Cardiac fibroblast (primary cell): ENCODE data around the gene ARMH3.

Source experiments
- DNase-seq, 2 donors: peaks; one replicate each; pipeline versions ENCODE4 v3.0.0 to v3.0.0-alpha.2; 2010; ENCODE audit warnings: low read depth in 2 of 2
- H3K4me3 ChIP-seq, 2 donors: replicated peaks in 1 of 2; 1 replicate in 1 of 2; 2 replicates in 1 of 2; pipeline ENCODE4 v1.5.1; 2011; ENCODE audit warnings: low read depth in 2 of 2, low read length in 2 of 2, mild to moderate bottlenecking in 2 of 2, moderate library complexity in 1 of 2
- CTCF ChIP-seq: IDR thresholded peaks from one replicate; pipeline ENCODE4 v1.5.1; 2011; ENCODE audit warnings: low read depth, mild to moderate bottlenecking, low read length, inconsistent platforms

ARMH3 gene

GRCh38 chr10:101850749-101851148 is 205.2 kb downstream of the ARMH3 start:
- H3K4me3 ChIP-seq = no peak overlapping the region
- no peak for DNase-seq
- TF ChIP-seq CTCF = no peak

- no peak for TF ChIP-seq CTCF
- DNase-seq = peak in 1 of 2 donors; percentile 66
- no peak overlapping the region for H3K4me3 ChIP-seq
These were observed 207.1 kb downstream of the ARMH3 start for GRCh38 chr10:101848894-101849351.

DNA sequence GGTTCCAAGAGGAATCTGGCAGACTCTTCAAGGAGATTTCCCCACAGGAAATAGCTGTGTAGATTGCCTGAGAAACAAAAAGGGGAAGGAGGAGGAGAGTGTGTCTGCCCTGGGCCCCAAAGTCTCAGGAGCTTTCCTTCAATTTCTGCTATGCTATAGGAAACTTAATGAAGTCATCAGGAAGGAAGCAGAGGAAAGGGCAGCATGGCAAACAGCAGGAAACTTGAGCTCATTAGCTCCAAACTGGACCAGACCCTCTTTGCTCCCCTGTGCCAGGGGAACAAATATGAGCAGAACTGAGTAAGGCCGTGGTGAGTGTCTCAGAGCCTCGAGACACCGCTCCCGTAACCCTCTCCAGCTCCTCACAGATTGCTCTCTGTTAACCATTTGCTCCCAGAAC is 207.6 kb downstream of the ARMH3 start:
- DNase-seq = peak; percentile 14 to 78
- TF ChIP-seq CTCF = no peak
- H3K4me3 ChIP-seq = no peak overlapping the region

DNA sequence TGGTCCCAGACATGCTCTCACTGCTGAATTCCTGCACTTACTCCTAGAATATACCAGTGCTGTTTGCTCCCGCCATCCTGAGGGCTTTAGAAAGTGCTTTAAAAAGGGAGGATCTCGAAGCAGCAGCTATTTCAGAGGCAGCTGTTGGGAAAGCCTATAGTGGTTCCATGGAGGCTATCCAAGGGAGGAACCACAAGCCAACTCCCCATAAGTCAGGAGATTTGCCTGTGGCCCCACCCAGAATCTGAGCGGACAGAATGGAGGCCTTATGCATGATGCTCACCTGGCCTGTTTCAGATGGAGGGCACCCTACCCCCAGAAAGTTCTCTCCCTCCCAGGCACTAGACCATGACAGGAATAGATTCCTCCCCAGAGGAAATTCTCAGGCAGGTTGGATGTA is 210.1 kb downstream of the ARMH3 start:
- no peak for DNase-seq
- no peak for TF ChIP-seq CTCF
- no peak overlapping the region for H3K4me3 ChIP-seq

- DNase-seq = peak in 1 of 2 donors; percentile 8
- peak within 1 kb of the TSS in 1 of 2 donors; percentile 17 for H3K4me3 ChIP-seq
- peak; percentile 37 for TF ChIP-seq CTCF
These were observed 212.6 kb downstream of the ARMH3 start, which contains the start of gene KCNIP2 for GRCh38 chr10:101843032-101844021. KCNIP2 (minus strand) TSS chr10:101843800; CDS start chr10:101843568, 232 bp downstream.

- H3K4me3 ChIP-seq = no peak overlapping the region
- TF ChIP-seq CTCF = no peak
- no peak for DNase-seq
These were observed 214.1 kb downstream of the ARMH3 start for GRCh38 chr10:101841826-101842225.
